Adipose tissue (tissue), 3 donors: ENCODE results near the gene CYTL1. TPM values are rescaled to one million over a fixed set of nuclear protein-coding genes. Genes with fewer than 3 reads are reported as not detected.

Experiments
- H3K27ac ChIP-seq: one replicate; pipeline ENCODE4 v1.5.1; 2013; ENCODE audit warnings: low read depth, low read length
- WGBS, 3 donors: extraction: QIAGEN DNeasy Blood & Tissue Kit; methylation state at CpG; one replicate each; pipeline ENCODE4 v1.1.7; 2013; 5-methylcytosine and 5-hydroxymethylcytosine counted together
- polyA plus RNA-seq, 3 donors: library from polyadenylated mRNA; stranded (reverse); fragments of 200-250 nt; gene quantifications; one replicate each; pipeline ENCODE4 v1.2.3, GENCODE V29; 2013
- donor health status: healthy with polysubstance abuse.
- donor health status: Bipolar disorder and iron deficiency.
- donor health status: healthy.

Gene CYTL1
- polyA plus RNA-seq, 3 donors, result 0.22 to 2.4 (median 0.91) TPM

GRCh38 chr4:5037553-5038551 is 18.6 kb upstream of the CYTL1 start:
- H3K27ac ChIP-seq, result no peak overlapping the region
- WGBS, 3 donors, result 47 to 49% (median 48%) methylated on average over 8 of the region's 8 CpGs

GRCh38 chr4:5036239-5036638 is 17.0 kb upstream of the CYTL1 start:
- H3K27ac ChIP-seq, result no peak overlapping the region
- WGBS, 3 donors, result 28 to 31% (median 29%) methylated on average over 5 of the region's 5 CpGs

GRCh38 chr4:5034206-5034605 is 14.9 kb upstream of the CYTL1 start:
- H3K27ac ChIP-seq, result no peak overlapping the region
- WGBS, 3 donors, result 48 to 60% (median 58%) methylated on average over 8 of the region's 8 CpGs

GRCh38 chr4:5033281-5033841 is 14.1 kb upstream of the CYTL1 start:
- H3K27ac ChIP-seq, result no peak overlapping the region
- 24 to 57% (median 30%) methylated on average over 10 of the region's 10 CpGs for WGBS, 3 donors

DNA sequence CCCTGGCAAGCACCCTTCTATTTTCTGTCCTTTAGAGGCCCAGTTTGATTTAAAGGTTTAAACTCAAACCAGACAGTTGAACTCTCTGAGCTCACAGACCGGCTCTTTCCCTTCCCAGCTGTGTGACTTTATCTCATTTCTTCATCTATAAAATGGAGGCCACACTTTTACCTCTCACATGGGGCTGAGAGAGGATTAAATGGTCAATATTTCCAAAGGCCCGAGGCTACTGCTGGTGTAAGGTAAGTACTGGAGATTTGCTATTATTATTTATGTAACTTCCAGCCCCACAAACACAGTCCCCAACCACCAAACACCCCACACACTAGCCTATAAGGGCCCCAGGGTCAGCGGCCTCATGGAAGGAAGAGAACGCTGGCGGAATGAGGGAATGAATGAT is 13.6 kb upstream of the CYTL1 start:
- WGBS, 3 donors, result 45 to 66% (median 63%) methylated on average over 5 of the region's 5 CpGs

GRCh38 chr4:5030927-5031326 is 11.7 kb upstream of the CYTL1 start:
- 87 to 94% (median 91%) methylated on average over 3 of the region's 3 CpGs for WGBS, 3 donors

More for the DNA sequence above, 13.6 kb upstream of the CYTL1 start:
- H3K27ac ChIP-seq, result no peak overlapping the region

GRCh38 chr4:5030221-5030620 is 11.0 kb upstream of the CYTL1 start:
- WGBS, 3 donors, result 58 to 78% (median 77%) methylated on average over 4 of the region's 4 CpGs
- H3K27ac ChIP-seq, result no peak overlapping the region

More at GRCh38 chr4:5030927-5031326, 11.7 kb upstream of the CYTL1 start:
- H3K27ac ChIP-seq, result no peak overlapping the region

DNA sequence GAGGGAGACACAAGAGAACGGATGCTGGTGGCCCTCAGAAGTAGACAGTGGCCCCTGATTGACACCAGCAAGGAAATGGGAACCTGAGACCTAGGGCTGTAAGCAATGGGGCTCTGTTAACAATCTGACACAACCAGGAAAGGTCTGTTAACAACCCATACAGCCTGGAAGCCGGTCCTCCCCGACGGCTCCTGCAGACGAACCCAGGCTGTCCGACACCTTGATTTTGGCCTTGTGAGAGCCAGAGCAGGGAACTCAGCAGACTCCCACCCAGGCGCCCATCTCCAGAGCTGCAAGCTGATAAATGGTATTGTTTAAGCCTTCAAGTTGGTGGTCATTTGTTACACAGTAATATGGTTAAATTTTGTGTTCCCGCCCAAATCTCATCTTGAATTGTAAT is 10.2 kb upstream of the CYTL1 start:
- H3K27ac ChIP-seq, result no peak overlapping the region
- WGBS, 3 donors, result 72 to 93% (median 92%) methylated on average over 8 of the region's 8 CpGs

DNA sequence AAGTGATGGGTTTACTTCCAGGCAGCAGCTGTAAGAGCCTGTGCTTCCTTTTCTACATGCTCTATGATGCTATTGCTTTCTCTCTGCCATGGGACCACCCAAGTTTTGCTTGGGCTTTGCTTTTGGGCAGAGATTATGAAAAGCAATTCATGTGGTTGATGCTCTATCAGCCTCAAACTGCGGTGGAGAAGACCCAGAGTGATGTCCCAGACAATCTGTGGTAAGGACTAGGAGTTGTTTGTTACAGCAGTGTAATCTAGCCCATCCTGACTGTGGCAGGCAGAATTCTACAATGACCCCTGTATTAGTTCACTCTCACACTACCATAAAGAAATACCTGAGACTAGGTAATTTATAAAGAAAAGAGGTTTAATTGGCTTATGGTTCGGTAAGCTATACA is 9.2 kb upstream of the CYTL1 start:
- H3K27ac ChIP-seq, result no peak overlapping the region
- 72 to 96% (median 94%) methylated on average over 2 of the region's 2 CpGs for WGBS, 3 donors

GRCh38 chr4:5027346-5027745 is 8.1 kb upstream of the CYTL1 start:
- H3K27ac ChIP-seq, result no peak overlapping the region

DNA sequence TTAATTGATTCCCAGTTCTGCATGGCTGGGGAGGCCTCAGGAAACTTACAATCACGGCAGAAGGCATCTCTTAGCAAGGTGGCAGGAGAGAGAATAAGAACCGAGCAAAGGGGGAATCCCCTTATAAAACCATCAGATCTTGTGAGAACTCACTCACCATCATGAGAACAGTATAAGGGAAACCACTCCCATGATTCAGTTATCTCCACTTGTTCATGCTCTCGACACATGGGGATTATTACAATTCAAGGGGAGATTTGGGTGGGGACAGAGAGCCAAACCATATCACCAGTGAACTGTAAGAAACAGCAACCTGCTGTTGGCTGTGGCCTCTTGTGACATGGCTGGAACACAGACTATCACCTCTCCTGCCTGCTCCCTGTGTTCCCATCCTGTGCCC is 7.1 kb upstream of the CYTL1 start:
- 75 to 89% (median 87%) methylated on average over 3 of the region's 3 CpGs for WGBS, 3 donors
- no peak overlapping the region for H3K27ac ChIP-seq

- H3K27ac ChIP-seq, result no peak overlapping the region
These were observed 5.4 kb upstream of the CYTL1 start for GRCh38 chr4:5024673-5025072.

GRCh38 chr4:5021546-5021945 is 2.3 kb upstream of the CYTL1 start:
- 56 to 89% (median 80%) methylated on average over 3 of the region's 3 CpGs for WGBS, 3 donors
- no peak overlapping the region for H3K27ac ChIP-seq

More at GRCh38 chr4:5024673-5025072, 5.4 kb upstream of the CYTL1 start:
- 44 to 64% (median 57%) methylated on average over 6 of the region's 6 CpGs for WGBS, 3 donors

GRCh38 chr4:5020341-5020740 is 1.1 kb upstream of the CYTL1 start:
- WGBS, 3 donors, result 74 to 87% (median 81%) methylated on average over 1 of the region's 1 CpG
- no peak overlapping the region for H3K27ac ChIP-seq

- H3K27ac ChIP-seq, result no peak overlapping the region
- WGBS, 3 donors, result 54 to 92% (median 89%) methylated on average over 12 of the region's 12 CpGs
These were observed 538 bp upstream of the CYTL1 start for GRCh38 chr4:5019796-5020195.

DNA sequence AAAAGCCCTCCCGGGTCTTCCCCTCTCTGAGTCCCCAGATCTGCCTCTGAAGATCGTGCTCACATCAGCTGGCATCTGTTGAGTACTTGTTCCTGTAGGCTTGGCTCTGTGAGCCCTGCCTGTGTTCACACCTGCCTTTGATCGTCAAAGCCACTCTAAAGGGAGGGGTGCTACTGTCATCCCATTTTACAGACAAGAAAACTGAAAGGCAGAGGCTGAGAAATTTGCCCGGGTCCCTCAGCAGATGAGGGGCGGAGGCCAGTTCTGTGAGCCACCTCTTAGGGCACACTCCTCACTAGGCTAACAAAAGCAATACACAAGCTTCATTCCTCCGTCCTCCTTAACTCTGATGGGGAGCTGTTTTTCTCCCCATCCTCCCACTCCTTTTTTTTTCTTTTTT is 655 bp downstream of the CYTL1 start:
- no peak overlapping the region for H3K27ac ChIP-seq
- 38 to 50% (median 39%) methylated on average over 6 of the region's 6 CpGs for WGBS, 3 donors

GRCh38 chr4:5018096-5018495 is 1.2 kb downstream of the CYTL1 start:
- no peak overlapping the region for H3K27ac ChIP-seq
- WGBS, 3 donors, result 20 to 43% (median 26%) methylated on average over 2 of the region's 2 CpGs

DNA sequence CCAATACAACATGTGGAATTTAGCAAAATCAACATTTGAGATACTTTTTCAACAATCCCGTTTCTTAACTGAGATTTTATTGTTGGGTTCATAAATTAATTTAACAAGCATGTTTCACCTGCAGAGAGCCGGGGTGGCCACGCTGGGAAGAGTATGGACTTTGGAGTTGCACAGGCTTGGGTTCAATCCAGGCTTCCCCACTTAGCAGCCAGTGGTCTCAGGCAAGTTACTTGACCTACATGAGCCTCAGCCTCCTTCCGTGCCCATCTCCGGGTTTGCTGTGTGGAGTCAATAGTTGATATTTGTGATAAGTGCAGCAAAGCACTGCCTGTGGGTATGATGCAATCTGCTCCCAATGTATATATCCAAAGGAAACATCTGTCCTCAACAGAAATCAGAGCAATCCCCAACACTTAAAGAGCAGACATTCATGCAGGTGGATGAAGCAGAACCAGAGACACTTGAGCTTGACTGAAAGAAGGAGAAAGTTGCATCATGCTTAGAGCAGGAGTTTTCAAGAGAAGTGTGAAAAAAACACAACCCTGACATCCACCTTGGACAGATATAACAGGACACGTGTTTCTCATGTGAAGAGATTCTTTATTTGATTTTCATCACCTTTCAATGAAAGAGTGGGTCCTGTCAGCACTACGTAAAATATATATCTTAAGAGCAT is 5.1 kb downstream of the CYTL1 start:
- H3K27ac ChIP-seq, result no peak overlapping the region
- WGBS, 3 donors, result 68 to 73% (median 71%) methylated on average over 7 of the region's 7 CpGs

DNA sequence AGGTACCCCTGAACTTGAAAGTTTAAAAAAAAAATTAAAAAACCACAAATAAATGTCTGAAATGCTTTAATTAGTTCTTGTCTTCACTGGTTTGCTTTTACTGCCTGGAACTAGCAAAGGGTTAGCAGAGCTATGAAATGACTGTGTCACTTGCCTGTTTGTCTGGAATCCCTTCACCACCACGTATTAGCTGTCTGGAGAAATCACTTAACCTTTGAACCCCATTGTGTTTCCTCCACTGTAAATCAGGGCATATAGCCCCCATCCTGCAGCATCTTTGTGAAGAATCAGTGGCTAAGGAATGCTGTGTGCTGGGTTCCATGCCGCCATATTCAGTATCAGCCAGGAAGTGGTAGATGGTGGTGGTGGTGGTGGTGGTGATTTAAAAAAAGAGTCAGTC is 6.3 kb downstream of the CYTL1 start:
- 53 to 88% (median 57%) methylated on average over 2 of the region's 2 CpGs for WGBS, 3 donors
- no peak overlapping the region for H3K27ac ChIP-seq
